ENCODE data around the gene SHISAL2A.
A peak's percentile ranks its signal among the peaks of the same experiment; 100 is the strongest.

SHISAL2A gene

DNA sequence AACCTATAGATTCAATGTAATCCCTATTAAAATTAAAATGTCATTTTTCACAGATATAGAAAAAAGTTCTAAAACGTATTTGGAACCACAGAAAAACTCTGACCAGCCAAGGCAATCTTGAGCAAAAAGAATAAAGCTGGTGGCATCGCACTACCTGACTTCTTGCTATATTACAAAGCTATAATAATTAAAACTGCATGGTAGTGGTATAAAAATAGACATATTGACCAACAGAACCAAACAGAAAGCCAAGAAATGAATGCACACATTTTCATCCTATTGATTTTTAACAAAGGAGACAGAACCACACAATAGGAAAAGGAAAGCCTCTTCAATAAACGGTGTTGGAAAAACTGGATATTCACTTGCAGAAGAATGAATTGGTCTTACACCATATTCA, 9.2 kb upstream of the SHISAL2A start:
- no peak for DNase-seq

DNA sequence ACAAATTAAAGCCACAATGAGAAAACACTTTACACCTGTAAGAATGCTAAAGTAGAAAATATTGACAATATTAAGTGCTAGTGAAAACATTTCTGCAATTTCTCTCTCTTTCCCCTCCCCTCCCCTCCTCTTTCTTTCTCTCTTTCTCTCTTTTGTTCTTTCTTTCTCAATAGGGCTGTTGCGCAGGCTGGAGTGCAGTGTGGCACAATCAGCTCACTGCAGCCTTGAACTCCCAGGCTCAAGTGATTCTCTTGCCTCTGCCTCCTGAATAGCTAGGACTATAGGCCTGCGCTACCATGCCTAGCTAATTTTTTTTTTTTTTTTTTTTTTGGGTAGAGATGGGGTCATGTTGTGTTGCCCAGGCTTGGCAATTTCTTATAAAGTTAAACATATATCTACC, 5.9 kb upstream of the SHISAL2A start:
- no peak for DNase-seq

DNA sequence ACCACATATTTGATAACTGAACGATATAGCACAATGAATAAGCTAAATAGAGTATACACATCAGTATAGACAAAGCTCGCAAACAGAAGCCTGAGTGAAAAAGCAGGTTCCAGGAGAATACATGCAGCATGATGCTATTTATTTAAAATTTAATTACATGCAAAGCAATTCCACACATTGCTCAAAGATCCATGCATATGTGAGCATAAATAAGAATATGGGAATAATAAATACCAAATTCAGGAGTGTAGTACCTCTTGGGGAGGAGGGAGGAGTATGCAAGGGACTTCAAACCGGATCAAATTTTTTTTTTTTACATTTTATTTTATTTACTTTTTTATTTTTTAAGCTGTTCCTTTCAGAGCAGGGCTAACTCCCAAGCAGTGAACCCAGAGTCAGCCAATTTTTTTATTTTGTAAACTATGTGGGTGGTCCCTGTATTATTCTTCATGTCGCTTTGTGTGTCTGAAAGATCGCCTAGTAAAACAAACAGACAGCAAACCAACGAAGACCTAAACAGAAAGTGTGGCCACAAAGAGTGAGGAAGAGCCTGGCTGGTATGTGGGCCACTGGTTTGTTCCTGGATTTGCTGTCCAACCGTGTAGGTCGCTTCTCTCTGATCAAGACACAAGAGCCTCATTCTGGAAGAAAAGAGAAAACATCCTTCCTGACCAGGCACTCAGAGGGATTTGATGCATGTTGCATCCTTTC, 4.2 kb upstream of the SHISAL2A start:
- DNase-seq = no peak

DNA sequence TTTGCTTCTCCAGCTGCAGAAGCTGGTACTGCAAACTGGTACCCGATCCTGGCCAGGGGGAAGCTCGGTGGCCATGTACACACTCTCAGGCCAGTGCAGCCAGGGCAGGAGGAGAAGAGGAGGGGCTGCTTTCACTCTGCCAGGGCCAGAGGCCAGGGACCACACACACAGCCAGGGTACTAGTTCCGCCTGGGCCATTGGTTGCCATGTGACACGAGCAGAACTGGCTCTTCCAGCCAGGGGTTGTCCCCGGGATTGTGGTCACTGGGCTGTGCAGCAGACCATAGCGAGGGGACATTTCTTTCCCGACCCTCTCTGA, 3.7 kb upstream of the SHISAL2A start:
- no peak for DNase-seq

DNA sequence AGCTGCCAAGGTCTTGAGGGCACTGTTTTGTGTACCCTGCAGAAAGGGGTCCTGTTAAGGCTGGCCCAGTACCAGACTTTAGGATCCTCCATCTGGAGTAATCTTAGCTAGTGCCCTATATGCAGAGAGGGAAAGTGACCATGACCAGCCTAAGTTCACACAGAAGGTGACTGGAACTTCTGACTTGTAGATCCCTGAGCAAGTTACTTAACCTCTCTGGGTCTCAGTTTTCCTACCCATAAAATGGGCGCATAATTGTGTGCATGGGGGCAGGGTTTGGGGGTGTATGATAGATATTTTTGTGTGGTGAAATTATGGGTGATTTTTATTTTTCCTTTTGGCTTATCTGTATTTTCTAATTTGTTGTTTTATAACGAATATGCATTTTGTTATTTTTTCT, 3.3 kb upstream of the SHISAL2A start:
- DNase-seq = no peak

DNA sequence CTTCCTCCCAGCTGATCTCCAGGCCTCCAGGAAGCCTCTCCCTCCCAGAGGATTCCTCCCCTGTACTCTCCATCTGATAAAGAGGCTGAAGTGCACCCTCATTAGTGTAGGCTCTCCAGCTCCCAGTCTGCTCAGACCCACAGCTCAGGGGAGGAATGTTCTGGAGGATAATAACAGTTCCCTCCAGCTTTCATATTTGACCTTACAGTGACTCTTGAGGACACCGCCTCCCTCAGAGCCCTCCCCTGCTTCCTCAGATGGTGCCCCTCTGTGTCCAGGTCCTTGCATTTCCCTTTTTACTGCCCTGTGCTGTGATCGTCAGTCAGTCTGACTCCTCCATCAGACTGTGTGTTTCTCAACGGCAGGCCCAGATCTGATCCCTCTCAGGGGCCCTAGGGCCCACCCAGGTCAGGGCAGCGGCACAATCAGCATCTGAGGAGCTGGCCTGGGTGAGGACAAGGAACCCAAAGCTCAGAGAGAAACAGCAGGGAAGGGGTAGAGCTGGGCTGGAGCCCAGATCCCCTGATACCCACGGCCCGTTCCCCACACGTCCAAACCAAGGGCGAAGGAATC, 1.1 kb upstream of the SHISAL2A start:
- DNase-seq = no peak

DNA sequence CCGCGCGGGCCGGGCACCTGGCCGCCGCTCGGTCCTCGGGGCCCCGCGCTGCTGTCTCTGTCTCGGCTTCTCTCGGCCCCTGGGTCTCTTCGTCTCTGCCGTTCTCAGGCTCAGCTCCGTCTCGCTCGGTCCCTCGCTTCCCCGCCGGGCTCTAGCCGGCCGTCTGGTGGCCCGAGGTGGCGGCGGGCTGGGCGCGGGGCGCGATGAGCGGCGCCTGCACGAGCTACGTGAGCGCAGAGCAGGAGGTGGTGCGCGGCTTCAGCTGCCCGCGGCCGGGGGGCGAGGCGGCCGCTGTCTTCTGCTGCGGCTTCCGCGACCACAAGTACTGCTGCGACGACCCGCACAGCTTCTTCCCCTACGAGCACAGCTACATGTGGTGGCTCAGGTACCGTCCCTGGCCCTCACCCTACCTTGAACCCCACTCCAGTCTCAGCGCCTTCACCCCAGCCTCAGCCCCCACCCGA, 355 bp downstream of the SHISAL2A start:
- DNase-seq = peak; percentile 3

DNA sequence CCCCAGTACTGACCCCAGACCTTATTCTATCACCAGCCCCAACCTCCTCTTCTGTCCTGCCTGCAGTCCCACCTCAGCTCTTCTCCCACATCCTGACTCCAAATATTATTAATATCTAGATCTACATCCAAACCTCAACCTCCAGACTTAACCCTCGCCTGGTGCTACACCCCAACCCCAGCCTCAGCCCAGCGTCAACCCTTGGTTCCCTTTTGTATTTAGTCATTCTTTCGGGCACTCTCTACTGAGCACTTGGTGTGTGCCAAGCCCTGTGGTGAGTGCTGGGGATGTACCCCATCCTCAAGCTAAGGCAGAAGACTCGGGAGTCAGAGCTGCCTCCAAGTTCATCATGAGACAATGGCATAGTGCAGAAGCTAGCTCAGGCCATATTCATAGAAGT, 1.1 kb downstream of the SHISAL2A start:
- DNase-seq = peak; percentile 16

DNA sequence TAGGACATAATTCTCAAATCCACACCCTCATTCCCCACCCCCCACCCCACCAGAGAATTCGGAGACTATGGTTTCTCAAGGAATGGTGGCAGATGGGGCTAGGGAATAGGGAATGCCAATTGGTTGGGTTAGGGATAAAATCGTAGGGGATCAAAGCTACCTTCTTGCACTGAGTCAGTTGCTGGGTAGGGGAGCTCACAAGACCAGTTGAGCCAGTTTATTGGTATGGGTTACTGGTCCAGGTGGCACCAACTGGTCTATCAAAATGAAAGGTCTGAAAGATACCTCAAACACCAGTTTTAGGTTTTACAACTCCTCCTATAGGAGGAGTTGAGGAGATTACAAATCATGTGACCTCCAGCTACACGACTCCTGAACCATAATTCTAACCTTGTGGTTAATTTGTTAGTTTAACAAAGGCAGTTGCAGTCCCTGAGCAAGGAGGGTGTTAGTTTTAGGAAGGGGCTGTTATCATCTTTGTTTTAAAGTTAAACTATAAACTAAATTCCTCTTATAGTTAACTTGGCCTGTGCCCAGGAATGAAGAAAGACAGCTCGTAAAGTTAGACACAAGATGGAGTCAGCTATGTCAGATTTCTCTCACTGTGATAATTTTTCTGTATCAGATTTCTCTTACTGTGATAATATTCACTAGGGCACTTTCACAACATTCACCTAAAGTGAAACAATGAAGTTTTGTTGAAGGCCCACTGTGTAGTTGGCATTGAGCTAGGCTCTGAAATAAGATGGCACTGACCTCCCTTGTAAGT, 2.5 kb downstream of the SHISAL2A start:
- DNase-seq = peak; percentile 20

DNA sequence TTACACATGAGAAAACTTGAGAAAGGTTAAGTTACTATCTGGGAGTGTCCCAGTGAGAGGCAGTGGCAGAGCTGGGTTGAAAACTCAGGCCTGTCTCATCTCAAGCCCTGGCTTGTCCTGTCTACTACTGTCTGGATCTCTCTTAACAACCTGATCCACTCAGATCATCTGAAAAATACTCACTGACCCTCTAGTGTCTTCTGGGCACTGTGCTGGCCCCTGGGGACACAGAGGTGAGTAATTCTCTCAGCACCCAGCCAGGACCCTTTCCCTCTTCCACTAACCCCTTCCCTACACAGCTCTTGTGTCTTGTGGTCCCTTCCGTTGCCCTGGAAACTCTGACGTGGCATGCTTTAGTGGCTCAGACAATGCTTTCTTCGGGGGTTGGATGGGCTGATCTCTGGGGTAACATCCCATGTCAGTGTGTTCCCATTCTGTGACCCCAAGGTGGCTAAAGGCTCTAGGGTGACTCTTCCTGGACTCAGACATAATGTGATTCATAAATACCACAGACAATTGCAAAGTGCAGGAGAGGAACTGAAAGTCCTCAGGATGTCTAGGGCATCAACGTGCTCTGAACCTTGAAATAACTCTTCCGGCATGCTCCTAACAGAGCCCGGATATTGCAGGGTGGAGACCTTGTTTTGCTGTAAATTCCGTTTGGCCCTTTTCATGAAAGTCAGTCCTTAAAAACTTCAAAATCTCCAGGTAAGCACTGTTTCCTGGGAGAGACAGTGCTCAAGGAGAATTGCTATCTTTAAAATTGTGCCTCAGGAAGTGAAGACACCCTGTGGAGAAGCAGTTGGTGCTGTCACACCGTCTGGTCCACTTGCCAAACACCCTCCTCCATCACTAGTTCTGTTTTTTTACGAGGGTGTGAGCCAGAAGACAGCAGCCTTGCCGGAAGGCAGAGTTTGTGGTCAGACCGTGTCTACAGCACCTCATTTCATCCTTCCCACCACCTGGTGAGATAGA, 4.0 kb downstream of the SHISAL2A start:
- DNase-seq = peak; percentile 70

DNA sequence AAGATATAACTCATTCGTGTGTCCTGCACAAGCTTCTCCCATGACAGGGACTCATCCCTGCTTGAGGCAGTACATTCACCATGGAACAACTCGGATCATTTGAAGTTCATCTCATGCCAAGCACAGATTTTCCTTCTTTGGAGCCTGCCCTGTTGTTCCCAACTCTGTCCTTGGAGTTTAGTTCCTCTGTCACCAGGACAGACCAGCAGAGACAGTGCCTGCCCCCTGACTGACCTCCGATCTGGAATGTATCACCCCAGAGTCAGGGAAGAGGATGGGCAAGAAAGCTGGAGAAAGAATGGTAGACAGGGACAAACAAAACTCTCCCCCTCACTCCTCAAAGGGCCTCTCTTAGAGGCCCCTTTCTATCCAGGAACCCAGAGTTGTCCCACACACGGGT, 5.0 kb downstream of the SHISAL2A start:
- DNase-seq = no peak

DNA sequence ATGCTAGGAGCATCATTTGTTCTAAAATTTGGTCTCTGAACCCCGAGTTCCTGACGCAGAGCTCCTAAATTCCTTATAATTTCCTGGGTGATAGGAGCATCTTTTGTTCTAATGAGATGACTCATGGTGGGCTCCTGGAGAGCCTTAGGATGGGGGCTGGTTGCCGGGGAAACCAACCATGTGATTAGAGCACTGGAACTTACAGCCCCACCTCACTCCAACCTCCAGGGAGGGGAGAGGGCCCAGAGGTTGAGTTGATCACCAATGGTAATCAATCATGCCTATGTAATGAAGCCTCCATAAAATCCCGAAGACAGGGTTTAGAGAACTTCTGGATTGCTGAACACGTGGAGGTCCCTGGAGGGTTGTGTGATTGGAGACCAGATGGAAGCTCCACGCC, 7.7 kb downstream of the SHISAL2A start:
- no peak for DNase-seq

DNA sequence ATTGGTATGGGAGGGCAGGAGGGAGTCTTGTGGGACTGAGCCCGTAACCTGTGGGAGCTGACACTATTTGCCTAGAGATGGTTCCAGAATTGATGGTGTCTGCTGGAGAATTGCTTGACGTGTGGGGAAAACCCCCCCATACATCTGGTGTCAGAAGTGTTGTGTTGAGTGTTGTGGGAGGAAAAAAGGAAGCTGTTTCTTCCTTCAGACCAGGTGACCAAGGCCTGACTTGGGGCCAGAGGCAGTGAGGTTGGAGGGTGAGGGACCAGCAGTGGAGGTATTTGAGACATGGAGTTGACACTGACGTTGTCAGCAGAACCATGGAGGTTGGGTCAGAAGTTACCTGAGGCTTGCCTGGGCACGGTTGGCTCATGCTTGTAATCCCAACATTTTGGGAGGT, 8.3 kb downstream of the SHISAL2A start:
- no peak for DNase-seq

DNA sequence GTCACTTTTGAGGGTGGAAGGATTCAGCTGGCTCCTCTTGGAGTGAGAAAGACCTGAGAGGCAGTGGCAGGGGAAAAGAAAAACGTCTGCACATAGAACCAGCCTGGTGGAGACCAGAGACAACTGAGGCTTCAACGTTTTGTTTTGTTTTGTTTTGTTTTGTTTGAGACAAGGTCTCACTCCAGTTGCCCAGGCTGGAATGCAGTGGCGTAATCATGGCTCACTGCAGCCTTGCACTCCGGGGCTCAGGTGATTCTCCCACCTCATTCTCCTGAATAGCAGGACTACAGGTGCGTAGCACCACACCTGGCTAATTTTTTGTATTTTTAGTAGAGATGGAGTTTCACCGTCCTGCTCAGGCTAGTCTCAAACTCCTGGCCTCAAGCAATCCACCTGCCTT, 12.3 kb downstream of the SHISAL2A start:
- DNase-seq = no peak

DNA sequence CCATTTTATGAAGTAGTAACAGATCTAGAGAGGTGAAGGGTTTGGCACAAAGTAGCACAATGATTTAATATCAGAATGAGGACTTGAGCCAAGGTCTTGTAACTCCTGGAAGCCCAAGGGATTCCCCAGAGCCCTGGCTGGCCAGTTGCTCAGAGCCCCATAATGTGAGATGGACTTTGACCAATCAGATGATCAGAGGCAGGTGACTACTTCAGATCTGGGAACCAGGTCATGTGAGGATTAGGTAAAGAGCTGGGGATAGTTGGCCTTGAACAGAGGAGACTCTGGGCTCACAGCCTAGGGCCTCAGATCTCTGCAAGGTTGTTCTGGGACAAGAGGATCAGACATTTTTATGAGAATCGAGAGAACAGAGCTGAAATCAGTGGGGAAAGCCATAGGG, 18.9 kb downstream of the SHISAL2A start:
- no peak for DNase-seq

DNA sequence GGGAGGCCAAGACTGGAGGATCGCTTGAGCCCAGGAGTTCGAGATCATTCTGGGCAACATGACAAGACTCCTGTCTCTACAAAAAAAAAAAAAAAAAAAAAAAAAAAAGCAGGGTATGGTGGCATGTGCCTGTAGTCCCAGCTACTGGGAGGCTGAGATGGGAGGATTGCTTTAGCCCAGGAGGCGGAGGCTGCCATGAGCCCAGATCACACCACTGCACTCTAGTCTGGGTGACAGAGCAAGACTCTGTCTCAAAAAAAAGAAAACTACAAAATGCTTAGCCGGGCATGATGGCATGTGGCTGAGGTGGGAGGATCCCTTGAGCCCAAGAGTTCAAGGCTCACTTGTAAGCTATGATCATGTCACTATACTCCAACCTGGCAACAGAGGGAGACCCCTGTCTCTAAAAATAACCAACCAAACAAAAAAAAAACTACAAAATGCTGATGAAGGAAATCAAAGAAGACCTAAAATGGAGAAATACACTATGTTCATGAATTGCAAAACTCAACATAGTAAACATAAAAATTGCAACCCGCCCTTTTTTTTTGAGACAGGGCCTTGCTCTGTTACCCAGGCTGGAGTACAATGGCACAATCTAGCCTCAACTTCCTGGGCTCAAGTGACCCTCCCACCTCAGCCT, 20.4 kb downstream of the SHISAL2A start:
- DNase-seq = no peak

DNA sequence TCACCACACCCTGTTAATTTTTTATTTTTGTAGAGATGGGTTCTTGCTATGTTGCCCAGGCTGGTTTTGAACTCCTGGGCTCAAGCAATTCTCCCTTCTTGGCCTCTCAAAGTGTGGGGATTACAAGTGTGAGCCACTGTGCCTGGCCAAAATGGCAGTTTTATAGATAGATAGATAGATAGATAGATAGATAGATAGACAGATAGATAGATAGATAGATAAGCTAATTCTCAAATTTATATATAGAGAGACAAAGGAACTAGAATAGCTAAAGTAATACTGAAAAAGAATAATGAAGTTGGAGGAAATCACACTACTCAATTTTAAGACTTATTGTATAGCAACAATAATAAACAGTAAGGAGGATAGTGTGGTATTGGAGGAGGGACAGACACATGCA, 21.1 kb downstream of the SHISAL2A start:
- no peak for DNase-seq

DNA sequence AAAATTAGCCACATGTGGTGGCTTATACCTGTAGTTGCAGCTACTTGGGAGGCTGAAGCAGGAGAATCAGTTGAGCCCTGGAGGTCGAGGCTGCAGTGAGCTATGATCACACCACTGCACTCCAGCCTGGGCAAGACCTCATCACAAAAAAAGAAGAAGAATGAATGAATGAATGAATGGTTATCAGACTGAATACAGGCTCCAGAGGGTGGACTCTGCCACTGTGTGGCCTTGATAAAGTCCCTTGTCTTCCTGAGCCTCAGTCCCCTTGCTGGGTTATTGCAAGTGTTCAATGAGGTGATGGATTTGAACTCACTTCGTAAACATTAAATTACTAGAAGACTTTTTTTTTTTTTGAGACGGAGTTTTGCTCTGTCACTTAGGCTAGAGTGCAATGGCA, 24.7 kb downstream of the SHISAL2A start:
- no peak for DNase-seq

DNA sequence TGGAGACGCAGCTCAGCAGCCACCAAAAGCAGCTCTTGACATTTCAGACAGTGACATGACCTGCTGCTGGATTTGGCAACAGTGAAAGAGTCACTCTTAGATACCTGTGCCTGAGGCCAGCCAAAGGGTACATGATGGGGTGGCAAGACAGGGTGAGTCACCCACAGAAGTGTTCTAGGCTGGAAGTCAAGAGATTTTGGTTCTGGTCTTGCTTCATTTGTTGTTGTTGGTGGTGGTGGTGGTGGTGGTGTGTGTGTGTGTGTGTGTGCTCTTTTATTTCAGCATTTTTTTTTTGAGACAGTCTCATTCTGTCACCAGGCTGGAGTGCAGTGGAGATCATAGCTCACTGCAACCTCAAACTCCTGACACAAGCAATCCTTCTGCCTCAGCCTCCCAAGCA, 25.8 kb downstream of the SHISAL2A start:
- DNase-seq = peak; percentile 35

DNA sequence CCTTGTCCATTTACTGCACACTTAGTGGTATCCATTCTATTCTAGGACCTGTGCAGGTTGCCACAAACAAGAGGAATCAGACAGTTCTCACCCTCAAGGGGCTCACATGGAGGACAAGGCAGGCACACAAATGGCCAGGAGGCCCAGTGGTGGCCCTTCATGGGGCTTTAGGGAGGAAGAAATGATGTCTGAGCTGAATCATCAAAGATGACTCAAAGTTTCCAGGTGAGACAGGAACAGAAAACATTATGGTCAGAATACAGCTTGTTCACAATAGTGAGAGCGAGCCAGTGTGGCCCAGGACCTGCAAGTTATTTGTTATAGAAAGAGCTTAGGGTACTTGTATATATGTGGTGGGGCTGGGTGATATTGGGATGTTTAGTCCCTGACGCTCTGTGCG, 26.4 kb downstream of the SHISAL2A start:
- DNase-seq = peak; percentile 69

DNA sequence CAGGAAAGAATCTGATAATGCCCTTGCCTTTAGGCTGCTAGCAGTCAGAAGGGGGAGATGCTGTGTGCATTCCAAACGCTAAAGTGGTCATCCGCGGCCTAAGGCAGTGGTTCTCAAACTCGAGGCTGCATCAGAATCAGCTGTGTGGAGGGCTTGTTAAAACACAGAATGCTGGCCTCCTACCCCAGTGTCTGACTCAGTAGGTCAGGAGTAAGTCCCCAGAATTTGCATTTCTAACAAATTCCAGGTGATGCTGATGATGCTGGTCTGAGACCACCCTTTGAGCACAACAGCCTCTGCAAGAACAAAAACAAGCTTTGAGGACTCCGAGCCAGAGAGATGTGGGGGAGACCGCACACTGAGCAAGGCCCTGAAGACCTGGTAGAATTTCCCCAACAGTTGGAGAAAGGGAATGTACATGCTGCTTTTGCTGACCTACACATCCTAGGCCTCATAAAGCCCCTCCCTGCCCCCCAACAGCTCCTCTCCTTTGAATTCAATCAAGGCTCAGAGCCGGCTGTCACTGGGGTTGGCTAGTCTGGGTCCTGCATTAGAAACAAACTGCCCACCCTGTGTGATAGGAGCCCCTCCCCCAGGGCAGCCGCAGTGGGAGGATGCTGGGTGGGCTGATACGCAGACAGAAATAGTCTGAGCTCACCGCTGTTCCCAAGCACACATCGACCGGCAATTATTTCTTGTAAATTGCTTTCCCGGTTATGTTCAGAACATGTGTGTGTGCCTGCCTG, 27.1 kb downstream of the SHISAL2A start:
- DNase-seq = no peak

DNA sequence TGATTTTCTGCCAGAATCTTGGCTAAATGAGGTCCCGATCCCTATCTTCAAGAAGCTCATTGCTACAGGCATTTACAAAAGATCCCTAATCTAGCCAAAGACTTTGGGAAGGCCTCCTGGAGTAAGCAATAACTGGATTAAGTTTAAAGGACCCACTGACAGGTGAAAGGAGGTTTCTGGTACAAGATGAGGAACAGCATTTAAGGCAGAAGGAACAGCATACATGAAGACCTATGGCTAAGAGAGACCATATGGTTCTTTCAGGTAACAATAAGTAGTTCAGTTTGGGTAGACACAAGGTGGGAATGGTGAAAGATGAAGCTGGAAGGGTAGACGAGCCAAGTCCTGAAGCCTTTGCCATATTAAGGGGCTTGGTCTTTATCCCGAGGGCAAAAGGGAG, 27.8 kb downstream of the SHISAL2A start:
- no peak for DNase-seq

Measured in activated CD4-positive, alpha-beta T cell treated with anti-CD3 and anti-CD28 coated beads, Interleukin-2, amount 50 U/mL, for 16 hours (primary cell).